Fibroblast of lung (primary cell): ENCODE data around the gene ZNF821. TPM values are rescaled to one million over a fixed set of nuclear protein-coding genes. Genes with fewer than 3 reads are reported as not detected.

Experiments
- DNase-seq, 2 donors: peaks; one replicate each; pipeline versions ENCODE4 v3.0.0 to v3.0.0-alpha.2; 2010; ENCODE audit warnings: low read depth in 2 of 2
- H2AFZ ChIP-seq: 2 replicates; pipeline ENCODE4 v1.5.1; 2012; ENCODE audit warnings: low read length, control low read depth, inconsistent platforms
- H3K27ac ChIP-seq: 2 replicates; pipeline ENCODE4 v1.5.1; 2011; ENCODE audit warnings: low read length, control low read depth; ENCODE audit not compliant: insufficient read depth
- H3K27me3 ChIP-seq: 2 replicates; pipeline ENCODE4 v1.5.1; 2011; ENCODE audit warnings: mild to moderate bottlenecking, low read length; ENCODE audit not compliant: control insufficient read depth, insufficient read depth
- H3K36me3 ChIP-seq: 2 replicates; pipeline ENCODE4 v1.5.1; 2011; ENCODE audit warnings: low read length; ENCODE audit not compliant: control insufficient read depth, insufficient read depth
- H3K4me1 ChIP-seq: 2 replicates; pipeline ENCODE4 v1.5.1; 2011; ENCODE audit warnings: low read length; ENCODE audit not compliant: control insufficient read depth, insufficient read depth; ENCODE audit errors: extremely low read depth
- H3K4me2 ChIP-seq: 2 replicates; pipeline ENCODE4 v1.5.1; 2011; ENCODE audit warnings: low read length, control low read depth; ENCODE audit not compliant: insufficient read depth; ENCODE audit errors: extremely low read depth
- H3K4me3 ChIP-seq, 4 experiments: fragments of 200-600 bp in 1 of 4; sonication (generic) in 1 of 4; replicated peaks in 1 of 4; 2 replicates each; pipeline ENCODE4 v1.5.1; 2011 to 2016; ENCODE audit warnings: low read length in 4 of 4, low read depth in 3 of 4, mild to moderate bottlenecking in 3 of 4, control low read depth in 2 of 4, inconsistent platforms in 1 of 4, mixed read lengths in 1 of 4; ENCODE audit not compliant: insufficient read depth in 1 of 4; ENCODE audit errors: control extremely low read depth in 1 of 4
- H3K79me2 ChIP-seq: 2 replicates; pipeline ENCODE4 v1.5.1; 2012; ENCODE audit warnings: mild to moderate bottlenecking, low read length, inconsistent platforms; ENCODE audit not compliant: control insufficient read depth, insufficient read depth
- H3K9ac ChIP-seq: 2 replicates; pipeline ENCODE4 v1.5.1; 2011; ENCODE audit warnings: mild to moderate bottlenecking, low read length, control low read depth; ENCODE audit not compliant: insufficient read depth
- H3K9me3 ChIP-seq: 2 replicates; pipeline ENCODE4 v1.5.1; 2012; ENCODE audit warnings: low read depth, low read length; ENCODE audit not compliant: control insufficient read depth, insufficient read depth
- H4K20me1 ChIP-seq: 2 replicates; pipeline ENCODE4 v1.5.1; 2011; ENCODE audit warnings: low read length; ENCODE audit not compliant: control insufficient read depth, insufficient read depth; ENCODE audit errors: extremely low read depth
- EZH2 ChIP-seq: IDR thresholded peaks from 2 replicates; pipeline ENCODE4 v1.5.1; 2012; ENCODE audit warnings: low read length, control low read depth, mild to moderate bottlenecking; ENCODE audit errors: missing control alignments
- polyA plus RNA-seq, 2 donors: library from polyadenylated mRNA; depleted of rRNA in 1 of 2; stranded (reverse) in 1 of 2; unstranded in 1 of 2; fragments of >200 nt; gene quantifications; 2 replicates each; pipeline ENCODE4 v1.2.1, GENCODE V29; 2011 to 2012; ENCODE audit warnings: missing spikeins in 1 of 2
- total RNA-seq: library from RNA; depleted of rRNA; stranded (reverse); fragments of >200 nt; gene quantifications from 2 replicates; pipeline ENCODE4 v1.2.1, GENCODE V29; 2014
- TF ChIP-seq, protein P1 (sequence below), 2 donors: IDR thresholded peaks in 1 of 2; conservative IDR thresholded peaks in 1 of 2; 1 replicate in 1 of 2; 2 replicates in 1 of 2; pipeline ENCODE4 v1.5.1; 2011 to 2012; ENCODE audit warnings: low read length in 2 of 2, control low read depth in 1 of 2, inconsistent platforms in 1 of 2, low read depth in 1 of 2, mild to moderate bottlenecking in 1 of 2

The ZNF821 gene
- total and polyA plus RNA-seq, 2 donors (not counting 1 experiment from before 2014, with no cell fraction given), result 5.8 to 5.9 TPM

DNA sequence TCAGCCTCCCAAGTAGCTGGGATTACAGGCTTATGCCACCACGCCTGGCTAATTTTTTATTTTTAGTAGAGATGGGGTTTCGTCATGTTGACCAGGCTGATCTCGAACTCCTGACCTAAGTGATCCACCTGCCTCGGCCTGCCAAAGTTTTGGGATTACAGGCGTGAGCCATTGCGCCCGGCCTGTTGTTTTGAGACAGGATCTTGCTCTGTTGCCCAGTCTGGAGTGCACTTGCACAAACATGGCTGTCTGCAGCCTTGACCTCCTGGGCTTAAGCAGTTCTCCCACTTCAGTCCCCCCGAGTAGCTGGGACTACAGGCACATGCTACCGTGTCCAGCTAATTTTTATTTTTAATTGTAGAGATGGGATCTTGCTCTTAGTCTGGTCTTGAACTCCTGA, 20.3 kb upstream of the ZNF821 start:
- no peaks in the 10 kb centered on the region for H3K4me1 ChIP-seq
- H4K20me1 ChIP-seq, result peaks cover 1% of the 10 kb centered on the region
- H3K4me3 ChIP-seq, result no peak overlapping the region
- H3K9ac ChIP-seq, result no peak overlapping the region
- no peak overlapping the region for H2AFZ ChIP-seq
- H3K27me3 ChIP-seq, result no peaks in the 10 kb centered on the region
- TF ChIP-seq, protein P1, sequence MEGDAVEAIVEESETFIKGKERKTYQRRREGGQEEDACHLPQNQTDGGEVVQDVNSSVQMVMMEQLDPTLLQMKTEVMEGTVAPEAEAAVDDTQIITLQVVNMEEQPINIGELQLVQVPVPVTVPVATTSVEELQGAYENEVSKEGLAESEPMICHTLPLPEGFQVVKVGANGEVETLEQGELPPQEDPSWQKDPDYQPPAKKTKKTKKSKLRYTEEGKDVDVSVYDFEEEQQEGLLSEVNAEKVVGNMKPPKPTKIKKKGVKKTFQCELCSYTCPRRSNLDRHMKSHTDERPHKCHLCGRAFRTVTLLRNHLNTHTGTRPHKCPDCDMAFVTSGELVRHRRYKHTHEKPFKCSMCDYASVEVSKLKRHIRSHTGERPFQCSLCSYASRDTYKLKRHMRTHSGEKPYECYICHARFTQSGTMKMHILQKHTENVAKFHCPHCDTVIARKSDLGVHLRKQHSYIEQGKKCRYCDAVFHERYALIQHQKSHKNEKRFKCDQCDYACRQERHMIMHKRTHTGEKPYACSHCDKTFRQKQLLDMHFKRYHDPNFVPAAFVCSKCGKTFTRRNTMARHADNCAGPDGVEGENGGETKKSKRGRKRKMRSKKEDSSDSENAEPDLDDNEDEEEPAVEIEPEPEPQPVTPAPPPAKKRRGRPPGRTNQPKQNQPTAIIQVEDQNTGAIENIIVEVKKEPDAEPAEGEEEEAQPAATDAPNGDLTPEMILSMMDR (conservative IDR thresholded peaks at IDR 0.05 in 1 of 2, IDR thresholded peaks at IDR 0.05 in 1 of 2; ENCODE audit: low read depth in 1 of 2, low read length in 2 of 2), result no peak
- TF ChIP-seq EZH2, result no peak
- no peak for DNase-seq
- no peaks in the 10 kb centered on the region for H3K9me3 ChIP-seq
- H3K79me2 ChIP-seq, result peaks cover 100% of the 10 kb centered on the region
- H3K36me3 ChIP-seq, result no peaks in the 10 kb centered on the region
- no peak overlapping the region for H3K4me2 ChIP-seq
- H3K27ac ChIP-seq, result no peak overlapping the region

DNA sequence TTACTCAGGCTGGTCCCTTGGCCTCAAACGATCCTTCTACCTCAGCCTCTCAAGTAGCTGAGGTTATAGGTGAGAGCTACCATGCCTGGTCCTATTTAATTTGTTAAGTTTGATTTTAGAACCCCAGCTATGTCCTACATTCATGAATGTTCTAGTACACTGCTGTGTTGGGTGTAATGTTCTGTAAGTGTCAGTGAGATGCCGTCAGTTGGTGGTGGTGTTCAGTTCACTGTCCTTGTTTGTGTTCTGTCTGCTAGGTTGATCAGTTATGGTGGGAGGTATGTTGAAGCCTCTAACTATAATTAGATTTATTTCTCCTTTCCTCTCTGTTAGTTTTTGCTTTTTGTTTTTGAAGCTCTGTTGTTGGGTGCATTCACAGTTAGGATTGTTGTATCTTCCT, 19.6 kb upstream of the ZNF821 start:
- H3K4me3 ChIP-seq, result no peak overlapping the region
- peaks cover 100% of the 10 kb centered on the region for H3K79me2 ChIP-seq
- DNase-seq, result no peak
- no peaks in the 10 kb centered on the region for H3K36me3 ChIP-seq
- no peak overlapping the region for H3K9ac ChIP-seq
- H3K4me2 ChIP-seq, result no peak overlapping the region
- H3K27ac ChIP-seq, result no peak overlapping the region
- H2AFZ ChIP-seq, result no peak overlapping the region
- H3K9me3 ChIP-seq, result no peaks in the 10 kb centered on the region
- no peaks in the 10 kb centered on the region for H3K27me3 ChIP-seq
- no peak for TF ChIP-seq EZH2
- TF ChIP-seq, protein P1 (conservative IDR thresholded peaks at IDR 0.05 in 1 of 2, IDR thresholded peaks at IDR 0.05 in 1 of 2; ENCODE audit: low read depth in 1 of 2, low read length in 2 of 2), result no peak
- H3K4me1 ChIP-seq, result no peaks in the 10 kb centered on the region
- H4K20me1 ChIP-seq, result no peaks in the 10 kb centered on the region

DNA sequence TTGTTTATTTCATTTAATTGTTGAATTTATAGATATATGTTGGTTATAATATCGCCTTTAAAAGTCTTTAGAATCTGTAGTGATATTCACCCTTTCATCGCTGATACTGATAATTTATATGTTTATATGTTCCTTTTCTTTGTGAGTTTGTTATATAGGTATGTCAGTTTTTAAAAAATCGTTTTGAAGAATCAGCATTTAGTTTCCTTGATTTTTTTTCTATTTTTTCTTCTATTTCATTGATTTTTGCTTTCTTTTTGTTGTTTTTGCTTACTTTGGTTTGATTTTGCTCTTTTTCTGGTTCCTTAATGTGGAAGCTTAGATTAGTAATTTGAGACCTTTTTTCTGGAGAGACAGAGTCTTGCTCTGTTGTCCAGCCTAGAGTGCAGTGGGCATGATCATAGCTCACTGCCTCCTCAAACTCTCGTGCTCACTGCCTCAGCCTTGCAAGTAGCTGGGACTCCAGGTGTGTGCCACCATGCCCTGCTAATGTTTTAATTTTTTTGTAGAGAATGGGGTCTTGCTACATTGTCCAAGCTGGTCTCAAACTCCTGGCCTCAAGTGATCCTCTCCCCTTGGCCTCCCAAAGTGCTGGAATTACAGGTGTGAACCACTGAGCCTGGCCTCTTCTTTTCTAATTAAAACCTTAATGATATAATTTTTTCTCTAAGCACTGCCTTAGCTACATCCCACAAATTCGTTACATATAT, 18.8 kb upstream of the ZNF821 start:
- Histone ChIP-seq H3K9me3 (no peaks in the 10 kb centered on the region), H3K4me2 (no peak overlapping the region), H3K9ac (no peak overlapping the region), H3K4me1 (no peaks in the 10 kb centered on the region), H3K27ac (no peak overlapping the region), H2AFZ (no peak overlapping the region), H3K79me2 (peaks cover 100% of the 10 kb centered on the region), H3K4me3 (no peak overlapping the region), H4K20me1 (no peaks in the 10 kb centered on the region), H3K27me3 (no peaks in the 10 kb centered on the region), H3K36me3 (no peaks in the 10 kb centered on the region)
- no peak for TF ChIP-seq EZH2
- TF ChIP-seq, protein P1 (conservative IDR thresholded peaks at IDR 0.05 in 1 of 2, IDR thresholded peaks at IDR 0.05 in 1 of 2; ENCODE audit: low read depth in 1 of 2, low read length in 2 of 2), result no peak
- no peak for DNase-seq
